Measurements from ENCODE around the gene ATP13A2.
"Not testable (repeated sequence)": the region's sequence is repeated elsewhere in the genome, so short reads cannot be mapped to it uniquely, and the experiment has no call there.

ATP13A2 gene

DNA sequence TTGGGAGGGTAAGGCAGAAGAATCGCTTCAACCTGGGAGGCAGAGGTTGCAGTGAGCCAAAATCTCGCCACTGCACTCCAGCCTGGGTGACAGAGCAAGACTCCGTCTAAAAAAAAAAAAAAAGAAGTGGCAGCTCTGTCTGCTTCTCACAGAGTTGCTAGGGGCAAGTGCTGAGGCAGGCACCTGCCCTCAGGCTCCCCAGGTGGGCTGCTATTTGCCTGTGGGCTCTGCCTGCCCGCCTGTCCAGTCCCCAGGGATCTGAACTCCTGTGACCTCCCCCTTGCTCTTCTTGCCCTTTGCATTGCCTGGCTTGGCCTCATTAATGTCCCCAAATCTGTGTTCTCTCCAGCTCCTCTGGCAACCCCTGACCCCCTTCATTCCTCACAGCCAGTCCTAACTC, 59.4 kb downstream of the ATP13A2 start:
- not testable (repeated sequence) for DNase-seq

DNA sequence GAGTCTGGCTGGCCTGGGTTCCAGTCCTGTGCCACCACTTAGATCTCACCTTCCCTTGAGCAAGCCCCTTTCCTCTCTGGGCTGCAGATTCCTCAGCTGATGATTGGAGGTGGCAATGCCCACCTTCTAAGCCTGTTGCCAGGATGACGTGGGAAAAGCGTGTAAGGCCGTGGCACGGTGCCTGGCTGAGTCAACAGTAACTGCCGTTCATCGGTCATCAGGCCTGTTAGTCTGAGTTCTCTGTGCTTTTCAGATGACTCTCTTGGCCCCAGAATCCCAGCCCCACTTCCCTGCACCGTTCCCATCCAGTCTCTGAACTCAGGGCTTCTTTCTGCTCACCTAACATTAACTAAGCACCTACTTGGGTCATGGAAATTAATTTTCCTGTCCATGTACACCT, 62.7 kb downstream of the ATP13A2 start:
- not testable (repeated sequence) for DNase-seq

DNA sequence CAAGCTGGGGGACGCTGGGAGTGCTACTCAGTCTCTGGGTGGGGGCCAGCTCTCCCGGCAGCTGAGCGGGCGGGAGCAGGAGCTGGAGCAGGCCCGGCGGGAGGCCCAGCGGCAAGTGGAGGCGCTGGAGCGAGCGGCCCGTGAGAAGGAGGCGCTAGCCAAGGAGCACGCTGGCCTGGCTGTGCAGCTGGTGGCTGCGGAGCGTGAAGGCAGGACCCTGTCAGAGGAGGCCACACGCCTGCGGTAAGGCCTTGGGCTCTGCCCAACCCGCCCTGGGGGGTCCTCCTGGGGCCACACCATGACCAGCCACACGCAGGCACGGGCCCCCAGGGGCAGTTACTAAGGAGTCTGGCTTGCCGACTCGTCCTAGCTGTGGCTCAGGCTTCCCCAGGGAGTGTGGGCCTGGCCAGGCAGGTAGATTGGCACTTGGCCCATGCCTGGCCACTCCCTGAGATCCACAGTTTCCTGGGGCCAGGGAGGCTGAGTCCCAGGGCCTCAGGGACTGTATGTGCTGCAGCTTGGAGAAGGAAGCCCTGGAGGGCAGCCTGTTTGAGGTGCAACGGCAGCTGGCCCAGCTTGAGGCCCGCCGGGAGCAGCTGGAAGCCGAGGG, 63.3 kb downstream of the ATP13A2 start:
- DNase-seq = not testable (repeated sequence)

DNA sequence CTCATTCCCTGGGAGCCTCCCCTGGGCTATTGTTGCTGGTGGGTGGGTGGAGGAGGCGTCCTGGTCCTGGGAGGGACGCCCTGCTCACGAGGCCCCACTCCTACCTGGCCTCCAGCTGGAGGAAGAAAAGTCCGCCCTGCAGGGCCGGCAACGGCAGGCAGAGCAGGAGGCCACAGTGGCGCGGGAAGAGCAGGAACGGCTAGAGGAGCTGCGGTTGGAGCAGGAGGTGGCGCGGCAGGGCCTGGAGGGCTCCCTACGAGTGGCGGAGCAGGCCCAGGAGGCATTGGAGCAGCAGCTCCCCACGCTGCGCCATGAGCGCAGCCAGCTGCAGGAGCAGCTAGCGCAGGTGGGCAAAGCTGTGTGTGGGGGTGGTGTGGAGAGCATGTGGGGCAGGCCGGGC, 65.1 kb downstream of the ATP13A2 start:
- no peak for DNase-seq

DNA sequence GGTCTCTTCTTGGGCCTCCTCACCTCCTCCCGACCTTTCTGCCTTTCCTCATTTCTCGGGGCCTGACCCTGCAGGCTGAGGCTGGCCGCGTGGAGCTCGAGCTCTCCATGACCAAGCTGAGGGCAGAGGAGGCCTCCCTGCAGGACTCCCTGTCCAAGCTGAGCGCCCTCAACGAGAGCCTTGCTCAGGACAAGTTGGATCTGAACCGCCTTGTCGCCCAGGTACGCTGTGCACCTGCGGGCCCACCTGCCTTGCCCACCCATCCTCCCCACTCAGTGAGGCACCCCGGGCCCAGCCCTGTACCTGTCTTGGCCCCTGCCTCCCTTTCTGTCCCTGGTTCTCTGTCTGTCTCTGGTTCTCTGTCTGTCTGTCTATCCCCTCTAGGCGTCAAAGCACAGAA, 65.5 kb downstream of the ATP13A2 start:
- DNase-seq = not testable (repeated sequence)

DNA sequence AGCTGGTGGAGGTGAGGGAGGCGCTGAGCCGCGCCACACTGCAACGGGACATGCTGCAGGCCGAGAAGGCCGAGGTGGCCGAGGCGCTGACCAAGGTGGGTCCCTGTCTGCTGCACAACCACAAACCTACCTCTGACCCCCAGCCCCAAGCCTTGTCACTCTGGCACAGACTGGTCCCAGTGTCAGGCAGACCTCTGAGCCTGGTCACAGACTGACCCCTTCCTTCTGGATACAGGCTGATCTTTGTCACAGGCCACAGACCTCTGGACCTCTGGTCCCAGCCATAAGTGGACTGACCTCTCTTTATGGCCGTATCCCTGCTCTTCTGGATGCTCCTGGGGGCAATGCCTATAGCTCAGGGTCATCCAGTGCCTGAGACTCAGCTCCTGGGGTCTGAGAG, 66.2 kb downstream of the ATP13A2 start:
- not testable (repeated sequence) for DNase-seq

DNA sequence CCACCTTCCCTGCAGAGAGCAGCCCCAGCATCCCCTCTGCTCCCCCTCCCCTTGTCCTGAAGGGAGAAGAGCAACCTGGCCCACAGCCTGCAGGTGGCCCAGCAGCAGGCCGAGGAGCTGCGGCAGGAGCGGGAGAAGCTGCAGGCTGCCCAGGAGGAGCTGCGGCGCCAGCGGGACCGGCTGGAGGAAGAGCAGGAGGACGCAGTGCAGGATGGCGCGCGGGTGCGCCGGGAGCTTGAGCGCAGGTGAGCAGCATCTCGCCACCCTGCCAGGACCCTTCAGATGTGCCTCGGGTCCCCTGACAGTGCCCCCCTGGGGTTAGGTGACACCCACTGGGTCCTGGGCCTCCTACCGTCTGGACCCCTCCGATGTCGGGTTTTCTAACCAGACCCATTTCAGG, 67.7 kb downstream of the ATP13A2 start:
- DNase-seq = no peak

DNA sequence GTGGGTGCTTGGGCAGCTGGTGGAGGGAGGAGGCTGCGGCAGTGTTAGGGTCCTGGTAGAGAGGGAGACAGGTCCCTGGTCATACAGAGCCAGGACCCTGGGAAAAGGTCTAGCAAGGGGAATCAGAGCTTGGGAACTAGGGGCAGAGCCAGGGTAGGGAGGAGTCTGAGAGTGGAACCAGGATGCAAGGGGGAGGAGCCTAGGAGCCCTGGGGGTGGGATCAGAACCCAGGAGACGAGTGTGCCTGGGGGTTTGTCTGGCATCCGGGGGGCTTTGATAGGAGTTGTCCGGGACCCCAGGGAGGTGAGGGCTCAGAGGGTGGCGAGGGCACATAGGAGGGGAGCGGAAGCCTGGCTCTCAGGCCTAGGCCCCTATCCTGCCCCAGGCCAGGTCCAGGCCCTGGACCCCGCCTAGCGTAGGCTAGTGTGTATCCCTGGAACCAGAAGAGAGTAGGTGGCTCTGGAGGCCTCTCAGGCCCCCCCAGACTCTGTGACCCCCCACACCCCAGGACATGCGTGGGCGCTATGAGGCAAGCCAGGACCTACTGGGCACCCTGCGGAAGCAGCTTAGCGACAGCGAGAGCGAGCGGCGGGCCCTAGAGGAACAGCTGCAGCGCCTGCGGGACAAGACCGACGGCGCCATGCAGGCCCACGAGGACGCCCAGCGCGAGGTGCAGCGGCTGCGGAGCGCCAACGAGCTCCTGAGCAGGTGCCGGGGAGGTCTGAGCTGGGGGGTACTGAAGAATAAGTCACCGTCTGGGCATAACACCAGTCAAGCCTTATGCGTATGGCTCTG, 72.1 kb downstream of the ATP13A2 start:
- not testable (repeated sequence) for DNase-seq

DNA sequence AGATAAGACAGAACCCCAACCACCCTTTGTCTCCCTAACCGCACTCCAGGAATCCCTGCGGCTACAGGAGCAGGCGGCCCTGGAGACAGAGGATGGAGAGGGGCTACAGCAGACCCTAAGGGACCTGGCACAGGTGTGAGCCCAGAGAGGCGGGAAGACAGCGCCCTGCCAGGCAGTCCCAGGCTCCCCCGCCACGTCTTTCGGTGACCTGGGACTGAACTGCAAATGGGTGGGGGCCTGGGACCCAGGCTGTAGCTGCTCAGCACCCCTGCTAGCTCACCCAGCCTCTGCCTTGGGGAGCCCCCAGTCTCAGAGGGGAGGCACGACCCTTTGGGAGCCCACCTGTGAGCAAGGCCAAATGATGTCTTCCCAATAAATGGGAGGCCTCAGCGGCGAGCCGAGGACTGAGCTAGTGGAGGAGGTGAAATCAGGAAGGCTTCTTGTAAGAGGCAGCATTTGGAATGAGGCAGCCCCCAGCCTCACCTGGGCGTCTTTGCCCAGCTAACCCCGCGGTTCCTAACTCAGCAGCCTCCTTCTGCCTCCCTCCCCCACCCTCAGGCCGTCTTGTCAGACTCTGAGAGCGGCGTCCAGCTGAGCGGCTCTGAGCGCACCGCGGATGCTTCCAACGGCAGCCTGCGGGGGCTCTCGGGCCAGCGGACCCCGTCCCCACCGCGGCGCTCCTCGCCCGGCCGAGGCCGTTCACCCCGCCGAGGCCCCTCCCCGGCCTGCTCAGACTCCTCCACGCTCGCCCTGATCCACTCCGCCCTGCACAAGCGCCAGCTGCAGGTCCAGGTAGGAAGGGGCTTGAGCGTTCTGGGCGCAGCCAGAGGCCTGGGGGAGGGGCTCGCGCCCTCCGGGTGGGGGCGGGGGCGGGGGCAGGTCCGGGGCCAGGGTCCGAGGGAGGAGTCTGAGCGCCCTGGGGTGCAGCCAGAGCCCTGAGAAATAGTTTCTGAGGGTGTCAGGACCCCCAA, 73.1 kb downstream of the ATP13A2 start:
- DNase-seq = no peak

DNA sequence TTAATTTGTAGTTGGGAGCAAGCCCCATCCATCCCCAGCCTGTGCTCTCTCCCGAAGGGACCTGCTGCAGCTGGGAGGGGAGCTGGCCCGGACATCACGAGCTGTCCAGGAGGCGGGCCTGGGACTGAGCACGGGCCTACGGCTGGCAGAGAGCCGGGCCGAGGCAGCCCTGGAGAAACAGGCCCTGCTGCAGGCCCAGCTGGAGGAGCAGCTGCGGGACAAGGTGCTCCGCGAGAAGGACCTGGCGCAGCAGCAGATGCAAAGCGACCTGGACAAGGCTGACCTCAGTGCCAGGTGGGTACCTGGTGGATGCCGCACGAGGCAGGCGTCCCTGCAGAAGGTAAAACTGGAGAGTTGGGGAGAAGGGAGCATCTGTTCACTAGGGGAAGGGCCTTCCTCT, 75.1 kb downstream of the ATP13A2 start:
- not testable (repeated sequence) for DNase-seq

Data from CD4-positive, alpha-beta T cell treated with Interferon alpha-2 for 1 hour (primary cell).